GM19025 (cell line): ENCODE data around the gene REM1.

Experiments
- ATAC-seq: cut with Tn5 transposase; IDR thresholded peaks from one replicate; pipeline ENCODE4 v1.9.1; 2021; ENCODE audit warnings: mild to moderate bottlenecking, low read depth, moderate library complexity; ENCODE audit not compliant: unreplicated experiment

The REM1 gene

DNA sequence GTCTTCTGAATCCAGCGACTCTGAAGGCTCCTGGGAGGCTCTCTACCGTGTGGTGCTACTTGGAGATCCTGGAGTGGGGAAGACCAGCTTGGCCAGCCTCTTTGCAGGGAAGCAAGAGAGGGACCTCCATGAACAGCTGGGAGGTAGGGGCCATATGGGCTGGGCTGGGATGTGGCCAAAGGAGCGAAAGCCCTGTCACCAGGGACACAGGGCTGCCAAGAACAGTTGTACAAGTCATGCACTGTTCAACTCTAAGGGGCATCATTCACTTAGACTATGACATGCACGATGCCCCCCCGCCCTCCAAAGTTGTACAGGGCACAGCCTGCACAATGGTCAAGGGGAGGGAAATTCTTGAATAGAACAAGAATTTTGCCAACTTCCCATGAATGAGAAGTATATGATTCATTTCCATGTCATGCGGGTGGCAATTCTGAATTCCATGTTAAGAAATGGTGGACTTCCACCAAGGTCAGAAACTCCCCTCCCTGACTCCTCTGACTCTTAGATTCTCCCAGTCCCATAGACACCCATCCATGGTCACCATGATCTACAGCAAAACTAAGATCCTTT is 1.6 kb downstream of the REM1 start:
- ATAC-seq = no peak

DNA sequence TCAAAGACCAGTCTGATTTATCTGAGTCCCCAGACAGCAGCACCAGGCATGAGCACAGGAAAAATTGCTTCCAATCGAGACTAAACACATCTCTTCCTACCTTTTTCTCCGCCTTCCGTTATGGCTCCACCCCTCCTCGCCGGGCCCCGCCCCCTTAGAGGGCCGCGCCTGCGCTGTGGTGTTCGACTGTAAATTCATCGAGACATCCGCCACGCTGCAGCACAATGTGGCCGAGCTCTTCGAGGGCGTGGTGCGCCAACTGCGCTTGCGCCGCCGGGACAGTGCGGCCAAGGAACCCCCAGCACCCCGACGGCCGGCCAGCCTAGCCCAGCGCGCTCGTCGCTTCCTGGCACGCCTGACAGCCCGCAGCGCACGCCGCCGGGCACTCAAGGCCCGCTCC is 8.9 kb downstream of the REM1 start:
- ATAC-seq = no peak

DNA sequence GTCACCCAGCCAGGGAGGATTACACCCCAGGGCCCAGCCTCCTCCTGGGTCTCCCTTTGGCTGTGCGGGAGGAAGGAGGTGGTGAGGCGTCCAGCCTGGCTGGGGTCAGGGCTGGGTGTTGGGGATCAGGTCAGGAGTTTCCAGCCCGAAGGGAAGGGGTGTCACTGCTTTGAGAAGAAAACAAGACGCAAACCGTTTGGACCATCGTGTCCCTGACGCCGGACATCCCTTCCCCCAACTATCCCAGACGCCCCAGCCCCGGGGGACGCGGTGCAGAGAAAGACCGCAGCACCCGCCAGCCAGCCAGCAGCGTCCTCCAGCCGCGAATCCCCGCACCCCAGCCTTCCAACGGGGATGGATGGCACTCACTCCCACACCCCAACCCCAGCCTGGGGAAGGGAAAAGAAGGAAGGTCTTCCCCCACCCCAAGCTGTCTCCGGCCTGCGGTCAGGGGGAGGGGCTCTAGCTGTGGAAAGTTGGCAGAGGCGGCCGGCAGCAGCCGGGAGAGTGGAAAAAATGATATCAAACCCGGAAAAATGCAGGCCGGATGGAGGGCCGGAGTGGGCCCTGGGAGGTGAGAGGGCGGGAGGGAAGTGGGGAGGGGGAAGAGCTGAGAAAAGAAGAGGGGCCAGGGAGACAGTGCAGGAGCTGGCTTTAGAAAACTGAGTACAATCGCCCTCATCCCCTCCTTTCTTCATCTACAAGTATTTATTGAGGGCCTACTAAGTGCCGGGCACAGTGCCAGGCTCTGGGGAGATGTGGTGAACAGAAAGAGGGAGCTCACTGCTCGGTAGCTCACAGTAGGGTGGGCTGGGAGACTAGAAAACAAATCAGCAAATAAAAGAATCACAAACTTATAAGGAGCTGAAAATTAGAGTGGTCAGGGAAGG is 10.6 kb downstream of the REM1 start:
- ATAC-seq = no peak

DNA sequence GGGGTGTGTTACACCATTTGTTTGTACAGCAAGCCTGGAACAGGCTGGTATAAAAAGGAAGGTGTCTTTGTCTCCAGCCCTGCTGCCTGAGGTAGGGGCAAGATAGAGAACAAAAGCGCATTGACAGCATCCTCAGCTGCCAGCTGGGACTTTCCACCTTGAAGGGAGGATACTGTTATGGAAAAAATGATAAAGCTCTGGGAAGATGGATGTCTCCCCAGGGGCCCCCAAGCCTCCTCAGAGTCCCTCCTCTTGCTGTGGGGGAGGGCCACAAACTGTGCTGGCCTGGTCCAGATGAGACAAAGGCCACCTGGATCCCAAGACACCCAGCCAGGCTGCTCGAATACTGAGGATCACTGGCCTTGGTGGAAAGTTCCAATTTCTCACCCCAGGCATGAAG is 13.0 kb downstream of the REM1 start:
- no peak for ATAC-seq

DNA sequence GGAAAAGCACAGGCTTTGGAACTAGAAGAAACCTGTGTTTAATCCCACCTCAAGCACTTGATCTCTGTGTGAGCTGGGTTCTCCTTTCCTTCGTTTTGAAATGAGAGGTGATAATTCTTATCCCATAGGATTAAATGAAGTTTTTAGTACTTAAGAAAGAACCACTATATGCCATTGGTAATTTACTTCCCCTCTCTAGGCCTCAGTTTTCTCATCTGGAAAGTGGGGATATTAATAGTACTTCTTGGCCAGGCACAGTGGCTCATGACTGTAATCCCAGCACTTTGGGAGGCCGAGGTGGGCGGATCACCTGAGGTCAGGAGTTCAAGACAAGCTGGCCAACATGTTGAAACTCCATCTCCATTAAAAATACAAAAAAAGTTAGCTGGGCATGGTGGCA is 14.1 kb downstream of the REM1 start:
- no peak for ATAC-seq

DNA sequence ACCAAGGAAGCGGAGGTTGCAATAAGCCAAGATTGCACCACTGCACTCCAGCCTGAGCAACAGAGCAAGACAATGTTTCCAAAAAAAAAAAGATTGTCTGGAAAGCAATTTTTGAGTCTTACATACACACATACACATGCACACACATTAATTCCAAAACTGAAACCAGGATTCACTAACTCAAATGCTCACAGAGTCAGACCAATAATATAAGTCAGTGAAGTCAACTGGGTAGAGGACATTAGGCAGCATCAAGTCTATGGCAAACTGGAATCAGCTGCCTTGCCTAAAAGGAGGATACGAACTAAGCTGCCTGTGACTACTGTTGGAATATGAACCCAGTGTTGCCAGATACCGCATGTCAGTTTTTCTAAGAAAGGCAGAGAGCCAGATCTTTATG is 15.7 kb downstream of the REM1 start:
- no peak for ATAC-seq

DNA sequence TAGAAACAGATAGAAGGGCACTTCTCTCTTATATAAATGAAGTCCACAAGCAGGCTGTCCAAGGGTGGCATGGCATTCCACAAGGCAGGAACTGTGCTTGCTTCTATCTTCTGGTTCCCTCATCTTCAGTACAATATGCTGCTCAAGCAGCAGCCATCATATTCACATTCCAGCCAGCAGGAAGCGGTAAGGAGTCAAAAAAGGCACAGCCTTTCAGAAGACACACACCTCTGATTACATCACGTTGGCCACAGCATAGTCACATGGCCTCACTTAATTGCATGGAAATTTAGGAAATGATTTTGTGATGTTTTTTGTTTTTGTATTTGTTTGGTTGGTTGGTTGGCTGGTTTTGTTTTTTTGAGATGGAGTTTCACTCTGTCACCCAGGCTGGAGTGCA is 19.0 kb downstream of the REM1 start:
- no peak for ATAC-seq

DNA sequence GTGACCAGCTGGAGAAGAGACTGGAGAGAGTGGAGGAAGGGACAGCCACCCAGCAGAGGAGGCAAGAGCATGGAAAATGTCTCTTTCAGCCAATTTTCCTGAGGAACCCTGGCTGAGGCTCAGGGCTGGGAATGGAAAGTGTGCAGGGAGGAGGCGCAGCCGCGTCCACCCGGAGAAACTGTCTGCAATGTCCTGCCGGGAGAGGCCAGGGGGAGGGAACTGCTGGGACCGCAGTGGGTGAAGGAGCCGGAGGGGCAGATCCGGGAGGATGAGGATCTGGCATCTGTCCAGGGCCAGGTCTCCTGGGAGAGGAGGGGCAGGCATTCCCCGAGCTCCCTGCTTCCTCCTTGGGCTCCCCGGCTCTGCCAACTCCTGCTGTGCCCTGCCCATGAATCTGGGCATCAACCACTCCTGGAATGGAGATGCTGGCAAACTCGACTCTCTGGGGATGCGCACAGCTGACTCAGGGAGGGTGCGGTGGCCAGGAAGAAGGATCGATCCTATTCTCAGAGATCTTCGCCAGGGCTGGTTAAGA is 21.7 kb downstream of the REM1 start:
- ATAC-seq = no peak

DNA sequence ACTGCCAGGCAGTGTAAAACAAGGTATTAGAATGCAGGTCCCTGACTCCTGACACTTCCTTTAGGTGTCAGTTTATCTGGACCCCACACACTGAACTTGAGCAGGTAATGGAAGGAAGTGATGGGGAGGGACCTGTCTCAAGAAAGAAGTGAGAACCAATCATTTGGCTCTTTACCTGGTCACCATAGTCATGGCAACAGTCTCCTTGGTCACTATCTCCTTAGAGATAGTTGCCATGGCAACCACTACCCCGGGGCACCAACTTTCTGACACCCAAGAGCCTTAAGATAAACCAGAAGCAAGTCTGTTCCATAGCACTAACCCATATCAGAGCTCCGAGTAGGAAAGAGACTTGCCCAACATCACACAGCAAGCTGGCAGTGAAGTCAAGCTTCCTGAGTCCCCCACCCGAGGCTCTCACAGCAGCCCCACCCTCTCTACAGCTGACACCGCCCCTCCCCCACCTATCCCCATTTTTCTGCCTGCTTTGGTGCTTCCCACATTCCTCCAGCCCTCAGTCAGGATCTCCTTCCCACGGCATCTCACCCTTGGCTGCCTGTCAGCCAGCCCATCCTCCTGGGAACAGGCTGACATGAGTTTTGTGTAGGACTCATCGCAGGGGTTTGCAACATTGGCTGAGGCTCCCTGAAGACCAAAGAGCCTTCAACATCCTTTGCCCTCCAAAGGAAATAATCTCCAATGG is 22.9 kb downstream of the REM1 start:
- ATAC-seq = no peak

DNA sequence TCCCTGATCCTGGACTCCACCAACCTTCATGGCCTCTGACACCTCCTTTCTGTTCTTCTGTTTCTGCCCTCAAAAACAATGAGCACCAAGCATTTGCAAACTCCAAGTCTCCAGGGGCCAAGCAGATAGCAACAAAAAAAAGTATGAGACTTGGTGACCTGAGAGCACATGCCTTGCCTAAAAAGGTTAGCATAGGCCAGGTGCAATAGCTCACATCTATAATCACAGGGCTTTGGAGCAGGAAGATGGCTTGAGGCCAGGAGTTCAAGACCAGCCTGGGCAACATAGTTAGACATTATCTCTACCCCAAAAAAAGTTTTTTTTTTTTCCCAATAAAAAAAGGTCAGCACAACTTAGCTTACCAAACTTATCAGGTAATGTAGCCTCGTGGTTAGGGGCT is 25.4 kb downstream of the REM1 start:
- ATAC-seq = no peak

DNA sequence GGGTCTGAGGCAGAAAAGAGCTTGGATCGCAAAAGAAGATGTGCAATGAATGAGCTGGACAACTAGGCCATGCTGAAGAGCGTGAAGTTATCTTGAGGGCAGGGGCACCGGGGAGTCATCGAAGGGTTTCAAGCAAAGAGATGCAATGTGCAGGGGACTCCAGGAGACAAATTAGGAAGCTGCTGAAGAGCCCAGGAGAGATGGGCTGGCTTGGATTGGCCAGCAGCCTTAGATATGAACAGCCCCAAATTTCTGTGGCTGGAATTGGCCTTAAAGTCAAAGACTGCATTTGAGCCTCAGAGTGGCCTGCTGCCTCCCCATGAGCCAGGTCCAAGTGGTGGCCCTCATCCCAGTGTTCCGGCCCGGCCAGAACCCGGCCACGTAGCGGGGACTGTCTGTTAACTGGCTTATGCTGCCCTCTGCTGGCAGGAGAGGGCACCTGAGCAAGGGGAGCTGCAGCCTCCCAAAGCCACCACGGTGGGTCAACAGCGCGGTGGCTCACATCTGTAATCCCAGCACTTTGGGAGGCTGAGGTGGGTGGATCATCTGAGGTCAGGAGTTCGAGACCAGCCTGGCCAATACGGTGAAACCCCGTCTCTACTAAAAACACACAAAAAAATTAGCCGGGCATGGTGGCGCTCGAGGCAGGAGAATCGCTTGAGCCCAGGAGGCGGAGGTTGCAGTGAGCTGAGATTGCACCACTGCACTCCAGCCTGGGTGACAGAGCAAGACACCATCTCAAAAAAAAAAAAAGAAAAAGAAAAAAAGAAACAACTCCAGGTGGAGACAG is 28.0 kb downstream of the REM1 start:
- peak; percentile 94 for ATAC-seq

DNA sequence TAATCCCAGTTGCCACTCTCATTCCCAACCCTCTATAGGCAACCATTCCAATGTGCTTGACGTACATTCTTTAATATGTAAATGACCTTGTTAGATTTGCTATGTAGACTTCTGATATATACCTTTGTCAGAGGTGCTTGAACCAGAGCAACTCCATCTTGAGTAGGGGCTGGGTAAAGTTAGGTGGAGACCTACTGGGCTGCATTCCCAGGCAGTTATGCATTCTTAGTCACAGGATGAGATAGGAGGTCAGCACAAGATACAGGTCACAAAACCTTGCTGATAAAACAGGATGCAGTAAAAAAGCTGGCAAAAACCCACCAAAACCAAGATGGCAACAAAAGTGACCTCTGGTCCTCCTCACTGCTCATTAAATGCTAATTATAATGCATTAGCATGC is 30.8 kb downstream of the REM1 start:
- no peak for ATAC-seq

DNA sequence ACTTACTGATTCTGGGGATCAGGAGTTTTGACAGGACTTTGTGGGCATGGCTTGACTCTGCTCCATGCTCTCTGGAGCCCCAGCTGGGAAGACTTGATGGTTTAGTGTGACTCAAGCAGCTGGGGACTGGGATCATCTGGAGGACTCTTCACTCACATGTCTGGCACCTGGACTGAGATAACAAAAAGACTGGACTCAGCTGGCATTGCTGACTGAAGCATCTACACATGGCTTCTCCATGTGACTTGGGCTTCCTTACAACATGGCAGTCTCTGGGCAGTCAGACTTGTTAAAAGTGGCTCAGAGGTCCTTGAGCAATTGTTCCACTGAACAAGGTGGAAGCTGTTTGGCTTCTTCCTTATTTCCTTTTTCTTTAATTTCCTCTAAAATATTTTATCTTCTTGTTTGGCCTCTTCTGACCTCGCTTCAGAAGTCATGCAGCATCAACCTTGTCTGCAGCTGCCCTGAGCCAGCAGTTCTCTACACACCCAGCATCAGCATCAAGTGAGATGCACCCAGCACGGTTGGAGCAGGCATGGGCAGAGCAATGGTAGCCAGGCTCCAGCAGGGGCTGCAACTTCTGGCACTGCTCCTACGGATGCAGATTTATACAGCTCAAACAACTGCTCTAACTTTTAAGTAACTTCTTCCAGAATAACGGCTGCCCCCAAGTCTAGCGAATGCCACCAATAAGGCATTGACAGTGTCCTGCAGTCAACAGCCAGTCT is 33.6 kb downstream of the REM1 start:
- no peak for ATAC-seq

DNA sequence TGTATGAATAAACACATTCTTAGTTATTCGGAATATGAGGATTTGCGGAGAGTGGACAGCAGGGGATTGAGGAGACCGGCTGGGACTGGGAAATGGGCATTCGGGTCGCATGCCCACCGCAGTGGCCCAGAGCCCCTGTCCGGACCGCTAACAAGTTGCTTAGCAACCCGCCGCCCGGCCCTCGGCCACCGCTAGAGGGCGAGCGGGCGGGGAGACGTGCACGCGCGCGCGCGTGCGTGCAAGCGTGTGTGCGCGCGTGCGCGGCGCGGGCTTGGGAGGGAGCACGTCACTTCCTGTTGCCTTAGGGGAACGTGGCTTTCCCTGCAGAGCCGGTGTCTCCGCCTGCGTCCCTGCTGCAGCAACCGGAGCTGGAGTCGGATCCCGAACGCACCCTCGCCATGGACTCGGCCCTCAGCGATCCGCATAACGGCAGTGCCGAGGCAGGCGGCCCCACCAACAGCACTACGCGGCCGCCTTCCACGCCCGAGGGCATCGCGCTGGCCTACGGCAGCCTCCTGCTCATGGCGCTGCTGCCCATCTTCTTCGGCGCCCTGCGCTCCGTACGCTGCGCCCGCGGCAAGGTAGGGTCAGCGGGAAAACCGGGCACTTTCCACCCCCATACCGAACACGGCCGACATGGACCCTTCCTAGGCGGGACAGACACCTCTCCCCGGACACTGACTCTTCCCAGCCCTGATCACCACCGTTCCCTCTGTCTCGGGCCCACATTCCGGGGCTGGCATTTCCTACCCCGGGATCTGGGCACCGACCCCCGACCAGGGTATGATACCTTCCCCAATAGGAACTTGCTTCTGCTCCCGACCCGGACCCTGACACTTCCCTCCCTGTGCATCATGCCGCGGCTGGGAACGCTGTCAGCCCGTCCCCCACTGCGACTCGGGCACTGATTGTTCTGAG is 39.3 kb downstream of the REM1 start, which contains the start of gene HM13:
Gene HM13, plus strand, starts transcription at position 289 of the 918 bp plus-strand sequence. Its CDS starts 110 bp downstream, at position 399.
- peak; percentile 87 for ATAC-seq

DNA sequence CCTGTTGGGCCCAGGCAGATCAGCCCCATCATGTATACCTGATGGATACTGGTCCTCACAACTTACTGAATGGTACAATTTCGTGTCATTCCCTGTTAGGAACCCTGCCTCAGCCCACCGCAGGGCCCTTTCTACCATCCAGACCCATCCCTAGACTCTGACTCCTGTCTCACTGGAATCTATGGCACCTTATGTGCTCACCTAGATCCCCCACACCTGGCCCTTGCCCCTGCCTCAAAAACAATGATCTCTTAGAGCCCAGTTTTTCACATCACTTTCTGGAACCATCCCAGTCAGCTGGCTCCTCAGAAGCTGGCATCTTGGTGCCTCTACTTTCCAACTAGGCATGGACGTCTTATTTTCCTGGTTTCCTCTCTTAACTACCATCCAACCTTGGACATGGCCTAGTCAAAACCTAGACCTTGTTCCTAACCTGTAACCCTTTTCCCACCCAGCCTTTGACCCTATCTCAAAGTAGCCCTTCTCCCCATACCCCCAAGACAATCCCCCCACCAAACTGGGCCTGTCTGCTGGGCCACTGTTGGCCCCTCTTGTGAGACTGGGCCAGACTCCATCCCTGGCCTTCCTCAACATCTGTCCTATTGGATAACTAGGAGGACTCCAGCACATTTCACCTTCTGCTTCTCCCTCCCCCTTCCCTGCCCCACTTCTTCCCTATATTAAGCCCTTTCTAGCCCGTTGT is 40.1 kb downstream of the REM1 start:
- ATAC-seq = no peak

DNA sequence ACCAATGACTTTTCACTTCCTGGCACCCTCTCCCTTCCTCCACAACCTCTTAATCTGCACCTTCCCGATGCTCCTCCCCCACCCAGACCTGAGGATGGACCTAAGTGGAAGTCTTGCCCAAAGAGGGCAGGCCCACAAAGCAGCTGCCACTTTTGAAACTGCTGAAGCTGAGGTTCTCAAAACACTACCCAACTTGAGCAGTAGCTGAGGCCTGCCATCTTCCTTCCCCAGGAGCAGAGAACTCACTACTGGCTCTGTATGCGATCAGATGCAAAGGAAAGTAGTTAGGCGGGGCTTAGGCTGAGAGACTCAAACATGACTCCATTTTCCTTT is 40.7 kb downstream of the REM1 start:
- no peak for ATAC-seq

DNA sequence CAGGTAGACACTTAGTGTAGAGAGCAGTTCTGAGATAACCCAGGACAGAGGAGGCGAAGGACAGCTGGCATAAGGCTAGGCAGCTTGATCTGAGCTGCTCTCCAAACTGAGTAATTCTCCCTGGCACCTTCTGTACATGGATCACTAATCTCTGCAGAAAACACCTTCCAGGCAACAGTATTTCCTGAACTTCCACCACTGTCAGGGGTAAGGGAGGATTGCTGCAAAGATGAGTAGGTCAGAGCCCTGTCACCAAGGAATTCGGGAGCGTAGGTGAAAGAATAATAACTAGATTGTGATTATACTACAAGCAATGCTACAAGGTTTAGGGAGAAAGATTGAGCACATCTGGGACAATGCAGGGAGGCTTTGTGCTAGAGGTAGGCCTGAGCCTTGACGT is 41.1 kb downstream of the REM1 start:
- no peak for ATAC-seq

DNA sequence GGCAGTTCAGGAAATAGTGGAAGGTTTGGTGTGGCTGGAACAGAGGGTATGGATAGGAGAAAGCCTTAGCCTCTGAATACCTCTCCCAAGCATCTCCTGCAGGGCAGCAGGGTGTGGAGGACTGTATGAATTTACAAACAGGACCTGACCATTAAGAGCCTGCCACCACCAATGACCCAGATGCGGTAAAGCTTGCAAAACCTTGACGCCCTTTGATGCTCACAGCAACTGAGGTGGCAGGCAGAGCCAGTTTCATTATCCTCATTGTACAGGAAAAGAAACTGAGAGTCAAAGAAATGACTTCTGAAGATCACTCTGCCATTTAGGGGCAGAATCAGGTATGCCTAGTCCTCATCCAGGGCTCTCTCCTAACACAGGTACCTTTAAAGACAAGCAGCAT is 41.6 kb downstream of the REM1 start:
- no peak for ATAC-seq
